PC-3 (cell line): ENCODE measurements around the gene PSKH1. TPM values are rescaled to one million over a fixed set of nuclear protein-coding genes. Genes with fewer than 3 reads are reported as not detected.
A peak's percentile ranks its signal among the peaks of the same experiment; 100 is the strongest.

Experiments
- ATAC-seq: fragments of 200-7000 bp; cut with Tn5 transposase; 2 replicates; pipeline ENCODE4 v1.9.1; 2020; ENCODE audit warnings: mild to moderate bottlenecking, moderate library complexity
- BruUV-seq: library from RNA; stranded (reverse); fragments of 400-500 nt; replicated peaks from 2 replicates; lab custom pipeline; 2021; lab: Mats Ljungman, UMichigan
- CTCF ChIA-PET: fragments of 300-600 bp; sonication (Branson Sonifier 250); formaldehyde crosslinking; loops from one replicate; lab custom pipeline; 2022; ENCODE audit warnings: antibody characterized with exemption; lab: Charles Lee
- POLR2A ChIA-PET: fragments of 300-600 bp; sonication (Branson Sonifier 250); formaldehyde crosslinking; loops from one replicate; lab custom pipeline; 2022; ENCODE audit warnings: antibody characterized with exemption; ENCODE audit not compliant: unreplicated experiment; lab: Charles Lee
- DNase-seq: peaks from one replicate; pipeline ENCODE4 v3.0.0-alpha.2; 2015
- H2AFZ ChIP-seq: fragments of 300-600 bp; sonication (generic); 2 replicates; pipeline ENCODE4 v1.6.0; 2016; ENCODE audit warnings: antibody characterized with exemption, low read length
- H3F3A ChIP-seq: fragments of 300-600 bp; sonication (generic); one replicate; pipeline ENCODE4 v1.6.0; 2017; ENCODE audit warnings: antibody characterized with exemption, low read length, control low read depth, mild to moderate bottlenecking; ENCODE audit not compliant: unreplicated experiment
- H3K27ac ChIP-seq: fragments of 300-600 bp; sonication (generic); 2 replicates; pipeline ENCODE4 v1.5.1; 2016; ENCODE audit warnings: mild to moderate bottlenecking, low read length
- H3K27me3 ChIP-seq: fragments of 300-600 bp; sonication (generic); 2 replicates; pipeline ENCODE4 v1.6.1; 2016; ENCODE audit warnings: low read length, mixed read lengths
- H3K36me3 ChIP-seq: fragments of 300-600 bp; sonication (generic); 2 replicates; pipeline ENCODE4 v1.6.1; 2016; ENCODE audit warnings: low read depth, mixed run types, low read length, mixed read lengths
- H3K4me1 ChIP-seq: fragments of 300-600 bp; sonication (generic); 2 replicates; pipeline ENCODE4 v1.5.1; 2016; ENCODE audit warnings: low read length; ENCODE audit not compliant: insufficient read depth
- H3K4me2 ChIP-seq: fragments of 300-600 bp; sonication (generic); 2 replicates; pipeline ENCODE4 v1.6.0; 2016; ENCODE audit warnings: low read length
- H3K4me3 ChIP-seq: fragments of 300-600 bp; sonication (generic); 2 replicates; pipeline ENCODE4 v1.5.1; 2016; ENCODE audit warnings: mild to moderate bottlenecking, low read length, mixed read lengths
- H3K79me2 ChIP-seq: fragments of 300-600 bp; sonication (generic); 2 replicates; pipeline ENCODE4 v1.6.1; 2017; ENCODE audit warnings: low read length, mixed read lengths
- H3K9ac ChIP-seq: fragments of 300-600 bp; sonication (generic); 2 replicates; pipeline ENCODE4 v1.6.0; 2016; ENCODE audit warnings: mild to moderate bottlenecking, low read length
- H3K9me2 ChIP-seq: fragments of 300-600 bp; sonication (generic); replicated peaks from 2 replicates; pipeline ENCODE4 v1.6.1; 2016; ENCODE audit warnings: mixed run types, low read length, mixed read lengths
- H3K9me3 ChIP-seq: fragments of 300-600 bp; sonication (generic); 2 replicates; pipeline ENCODE4 v1.6.1; 2016; ENCODE audit warnings: low read length, mixed read lengths
- H4K20me1 ChIP-seq: fragments of 300-600 bp; sonication (generic); 2 replicates; pipeline ENCODE4 v1.6.1; 2016; ENCODE audit warnings: low read length, mixed read lengths
- CTCF ChIP-seq: fragments of 300-600 bp; sonication (generic); conservative IDR thresholded peaks from 2 replicates; pipeline ENCODE4 v1.5.1; 2017; ENCODE audit warnings: antibody characterized with exemption, low read depth, mild to moderate bottlenecking, low read length
- EZH2 ChIP-seq: fragments of 300-600 bp; sonication (generic); IDR thresholded peaks from one replicate; pipeline ENCODE4 v1.6.1; 2017; ENCODE audit warnings: antibody characterized with exemption, mild to moderate bottlenecking, low read length; ENCODE audit not compliant: unreplicated experiment
- EZH2phosphoT487 ChIP-seq: fragments of 300-600 bp; sonication (generic); IDR thresholded peaks from 2 replicates; pipeline ENCODE4 v1.6.1; 2018; ENCODE audit warnings: mild to moderate bottlenecking, antibody characterized with exemption, low read length, borderline replicate concordance
- intact Hi-C: fragments of 100-400 bp; cut with micrococcal nuclease; formaldehyde crosslinking; loops from 2 replicates; pipeline ENCODE4 v1.9.0; 2023
- total RNA-seq: library from RNA; depleted of rRNA; stranded (reverse); fragments of >200 nt; gene quantifications from 2 replicates; pipeline ENCODE4 v1.2.3, GENCODE V29; 2014

PSKH1 gene
- total RNA-seq, 1 experiment from 2014 or later: 6.6 TPM

GRCh38 chr16:67883146-67883871 lies 9.7 kb upstream of the PSKH1 start:
- Histone ChIP-seq H4K20me1 (no peaks in the 10 kb centered on the region), H3K27ac (no peak overlapping the region), H3K9ac (no peak overlapping the region), H3K79me2 (no peaks in the 10 kb centered on the region), H3K9me3 (no peaks in the 10 kb centered on the region), H3K27me3 (no peaks in the 10 kb centered on the region), H3F3A (no peaks in the 10 kb centered on the region), H3K4me1 (peaks cover 6% of the 10 kb centered on the region; the same call in 1 of the 2 replicates), H3K9me2 (no peaks in the 10 kb centered on the region), H3K4me3 (no peak overlapping the region), H3K4me2 (no peak overlapping the region), H3K36me3 (peaks cover 8% of the 10 kb centered on the region; the same call in 1 of the 2 replicates), H2AFZ (no peak overlapping the region)
- intact Hi-C loops: loop anchor here (1.0 kb wide), 1 partner anchor 45 kb away; no protein-coding TSS in a partner anchor
- ATAC-seq: no peak
- TF ChIP-seq EZH2 (no peak), EZH2phosphoT487 (no peak), CTCF (no peak)
- ChIA-PET POLR2A (no interaction called here), CTCF (interaction anchor here (0.6 to 1.7 kb wide), 4 partner anchors 10 to 140 kb away, joined by 4 to 7 read pairs (median 5); partner anchors contain the start of gene PSKH1)
- no TSS peak for BruUV-seq
- no peak for DNase-seq

GRCh38 chr16:67883872-67884261 lies 9.2 kb upstream of the PSKH1 start:
- ATAC-seq (peak; percentile 74), DNase-seq (peak; percentile 59)
- TF ChIP-seq CTCF: peak; percentile 86
- no peak for TF ChIP-seq EZH2
- peaks cover 6% of the 10 kb centered on the region; the same call in 1 of the 2 replicates for H3K36me3 ChIP-seq
- H3K79me2 ChIP-seq: no peaks in the 10 kb centered on the region
- H3F3A ChIP-seq: no peaks in the 10 kb centered on the region
- no peaks in the 10 kb centered on the region for H4K20me1 ChIP-seq
- CTCF ChIA-PET: interaction anchor here (0.5 to 1.7 kb wide), 5 partner anchors 9 to 140 kb away, joined by 4 to 7 read pairs (median 5); partner anchors contain the start of gene PSKH1
- H3K9ac ChIP-seq: no peak overlapping the region
- no peak overlapping the region for H3K27ac ChIP-seq
- H3K4me3 ChIP-seq: no peak overlapping the region
- H3K4me2 ChIP-seq: no peak overlapping the region
- intact Hi-C loops: loop anchor here (1.0 kb wide), 1 partner anchor 44 kb away; no protein-coding TSS in a partner anchor
- H3K9me3 ChIP-seq: no peaks in the 10 kb centered on the region
- no peak overlapping the region for H2AFZ ChIP-seq
- peaks cover 6% of the 10 kb centered on the region; the same call in 1 of the 2 replicates for H3K4me1 ChIP-seq
- no peaks in the 10 kb centered on the region for H3K27me3 ChIP-seq
- no peaks in the 10 kb centered on the region for H3K9me2 ChIP-seq
- no TSS peak for BruUV-seq
- POLR2A ChIA-PET: no interaction called here

GRCh38 chr16:67884684-67885083 lies 8.4 kb upstream of the PSKH1 start, which contains the start of gene NRN1L:
Gene NRN1L (plus strand): TSS chr16:67884885. CDS start chr16:67884904, 19 bp downstream.
- Histone ChIP-seq H3F3A (no peaks in the 10 kb centered on the region), H3K27me3 (no peaks in the 10 kb centered on the region), H3K36me3 (peaks cover 4% of the 10 kb centered on the region; the same call in 1 of the 2 replicates), H3K4me1 (peaks cover 6% of the 10 kb centered on the region; the same call in 1 of the 2 replicates), H3K4me2 (peak within 1 kb of the TSS; percentile 47; the same call in 1 of the 2 replicates), H3K9ac (no peak within 1 kb of the TSS), H3K79me2 (no peaks in the 10 kb centered on the region), H4K20me1 (no peaks in the 10 kb centered on the region), H3K9me2 (no peaks in the 10 kb centered on the region), H3K4me3 (no peak within 1 kb of the TSS), H3K27ac (no peak within 1 kb of the TSS), H3K9me3 (no peaks in the 10 kb centered on the region), H2AFZ (no peak within 1 kb of the TSS)
- CTCF ChIA-PET: interaction anchor here (0.6 to 1.7 kb wide), 2 partner anchors 40 to 65 kb away, joined by 4 read pairs; no protein-coding TSS in a partner anchor
- no TSS peak for BruUV-seq
- TF ChIP-seq EZH2 (no peak), EZH2phosphoT487 (no peak), CTCF (no peak)
- ATAC-seq (peak; percentile 83), DNase-seq (peak; percentile 77)
- intact Hi-C loops: no loop called here
- POLR2A ChIA-PET: interaction anchor here (0.6 kb wide), 1 partner anchor 166 kb away, joined by 3 read pairs; the partner anchor contains the start of gene GFOD2
